Liver (tissue), 9 donors: ENCODE measurements around the gene CSDE1. TPM values are rescaled to one million over a fixed set of nuclear protein-coding genes. Genes with fewer than 3 reads are reported as not detected.

ENCODE experiments used
- DNase-seq: peaks from one replicate; pipeline ENCODE4 v3.0.0-alpha.2; 2017; ENCODE audit warnings: low spot score
- H3K27ac ChIP-seq, 2 donors: one replicate each; pipeline ENCODE4 v1.7.0; 2013; ENCODE audit warnings: inconsistent platforms in 2 of 2, low read length in 2 of 2, control low read depth in 1 of 2, low read depth in 1 of 2, mild to moderate bottlenecking in 1 of 2
- H3K27me3 ChIP-seq, 4 donors: one replicate each; pipeline versions ENCODE4 v1.6.1 to v1.7.0; 2013; ENCODE audit warnings: low read length in 3 of 4, inconsistent platforms in 1 of 4, mild to moderate bottlenecking in 1 of 4, moderate library complexity in 1 of 4; ENCODE audit not compliant: control insufficient read depth in 4 of 4, insufficient read depth in 4 of 4
- H3K36me3 ChIP-seq, 4 donors: one replicate each; pipeline versions ENCODE4 v1.6.1 to v1.7.0; 2013; ENCODE audit warnings: low read length in 3 of 4, mild to moderate bottlenecking in 3 of 4, low read depth in 1 of 4, moderate library complexity in 1 of 4; ENCODE audit not compliant: control insufficient read depth in 4 of 4, insufficient read depth in 3 of 4
- H3K4me1 ChIP-seq, 4 donors: one replicate each; pipeline versions ENCODE4 v1.6.1 to v1.7.0; 2013; ENCODE audit warnings: low read length in 3 of 4, mild to moderate bottlenecking in 3 of 4, moderate library complexity in 1 of 4; ENCODE audit not compliant: control insufficient read depth in 4 of 4, insufficient read depth in 4 of 4
- H3K4me3 ChIP-seq, 3 donors: one replicate each; pipeline versions ENCODE4 v1.6.1 to v1.7.0; 2013; ENCODE audit warnings: low read length in 3 of 3, control low read depth in 1 of 3, low read depth in 1 of 3, mild to moderate bottlenecking in 1 of 3
- H3K9ac ChIP-seq, 2 donors: one replicate each; pipeline ENCODE4 v1.7.0; 2013; ENCODE audit warnings: low read length in 2 of 2, mild to moderate bottlenecking in 2 of 2, moderate library complexity in 2 of 2, control low read depth in 1 of 2, low read depth in 1 of 2
- H3K9me3 ChIP-seq, 4 donors: one replicate each; pipeline versions ENCODE4 v1.6.1 to v1.7.0; 2013; ENCODE audit warnings: low read length in 3 of 4; ENCODE audit not compliant: control insufficient read depth in 4 of 4
- EGR1 ChIP-seq, 2 donors: IDR thresholded peaks; 2 replicates each; pipeline ENCODE4 v1.6.1; 2016 to 2018; ENCODE audit warnings: antibody characterized with exemption in 2 of 2, low read depth in 2 of 2
- FOXA1 ChIP-seq: IDR thresholded peaks from 2 replicates; pipeline ENCODE4 v1.6.1; 2016; ENCODE audit warnings: antibody characterized with exemption
- FOXA2 ChIP-seq: IDR thresholded peaks from 2 replicates; pipeline ENCODE4 v1.6.1; 2016; ENCODE audit warnings: antibody characterized with exemption
- HNF4A ChIP-seq, 2 donors: conservative IDR thresholded peaks; 2 replicates each; pipeline ENCODE4 v1.6.1; 2016; ENCODE audit warnings: antibody characterized with exemption in 2 of 2, mild to moderate bottlenecking in 2 of 2
- HNF4G ChIP-seq: IDR thresholded peaks from 2 replicates; pipeline ENCODE4 v1.6.1; 2016; ENCODE audit warnings: antibody characterized with exemption
- JUND ChIP-seq, 2 donors: IDR thresholded peaks; 2 replicates each; pipeline ENCODE4 v1.6.1; 2016; ENCODE audit warnings: antibody characterized with exemption in 2 of 2
- NR2F2 ChIP-seq: IDR thresholded peaks from 2 replicates; pipeline ENCODE4 v1.6.1; 2016; ENCODE audit warnings: antibody characterized with exemption
- RAD21 ChIP-seq, 2 donors: IDR thresholded peaks; 2 replicates each; pipeline ENCODE4 v1.6.1; 2016; ENCODE audit warnings: antibody characterized with exemption in 2 of 2, mild to moderate bottlenecking in 2 of 2
- RXRA ChIP-seq, 2 donors: IDR thresholded peaks; 2 replicates each; pipeline ENCODE4 v1.6.1; 2017 to 2018; ENCODE audit warnings: antibody characterized with exemption in 2 of 2, mild to moderate bottlenecking in 1 of 2
- SP1 ChIP-seq: IDR thresholded peaks from 2 replicates; pipeline ENCODE4 v1.6.1; 2018; ENCODE audit warnings: antibody characterized with exemption, mild to moderate bottlenecking
- YY1 ChIP-seq: IDR thresholded peaks from 2 replicates; pipeline ENCODE4 v1.6.1; 2016; ENCODE audit warnings: antibody characterized with exemption, mild to moderate bottlenecking
- WGBS: extraction: QIAGEN DNeasy Blood & Tissue Kit; methylation state at CpG from one replicate; pipeline ENCODE4 v1.1.7; 2013; 5-methylcytosine and 5-hydroxymethylcytosine counted together
- polyA plus RNA-seq, 2 donors: library from polyadenylated mRNA; stranded (reverse) in 1 of 2; unstranded in 1 of 2; fragments of 200-250 nt in 1 of 2; fragments of >200 nt in 1 of 2; fragmentation: Nextera tagmentation in 1 of 2; extraction: Ambion mirVana in 1 of 2; gene quantifications; one replicate each; pipeline versions ENCODE4 v1.2.1 to v1.2.3, GENCODE V29; 2013 to 2015
- total RNA-seq, 2 donors: library from RNA; depleted of rRNA; stranded (reverse); fragments of >200 nt; gene quantifications; one replicate each; pipeline ENCODE4 v1.2.3, GENCODE V29; 2014
- TF ChIP-seq, protein P1 (sequence below): IDR thresholded peaks from 2 replicates; pipeline ENCODE4 v1.6.1; 2016; ENCODE audit warnings: antibody characterized with exemption
- TF ChIP-seq, protein P2 (sequence below): IDR thresholded peaks from 2 replicates; pipeline ENCODE4 v1.6.1; 2016; ENCODE audit warnings: antibody characterized with exemption
- TF ChIP-seq, protein P3 (sequence below): IDR thresholded peaks from 2 replicates; pipeline ENCODE4 v1.6.1; 2016; ENCODE audit warnings: antibody characterized with exemption, mild to moderate bottlenecking
- donor health status: healthy.
- donor health status: healthy.
- donor health status: healthy.
- donor health status: healthy.
- donor health status: healthy.

The CSDE1 gene
- total and polyA plus RNA-seq, 4 donors, result 63.7 to 376 (median 132) TPM

GRCh38 chr1:114746450-114747121 lies 11.2 kb downstream of the CSDE1 start:
- Histone ChIP-seq H3K36me3 (peaks cover 2 to 25% (median 10%) of the 10 kb centered on the region in 4 donors), H3K9ac (no peak overlapping the region), H3K4me3 (no peak overlapping the region), H3K9me3 (no peaks in the 10 kb centered on the region), H3K4me1 (peaks cover 3 to 22% (median 17%) of the 10 kb centered on the region in 4 donors), H3K27ac (no peak overlapping the region), H3K27me3 (no peaks in the 10 kb centered on the region)
- TF ChIP-seq FOXA1 (no peak), JUND (IDR thresholded peaks at IDR 0.05) (no peak), YY1 (no peak), RXRA (IDR thresholded peaks at IDR 0.05) (no peak), FOXA2 (no peak), SP1 (no peak)
- TF ChIP-seq, protein P1, sequence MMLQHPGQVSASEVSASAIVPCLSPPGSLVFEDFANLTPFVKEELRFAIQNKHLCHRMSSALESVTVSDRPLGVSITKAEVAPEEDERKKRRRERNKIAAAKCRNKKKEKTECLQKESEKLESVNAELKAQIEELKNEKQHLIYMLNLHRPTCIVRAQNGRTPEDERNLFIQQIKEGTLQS, result no peak
- TF ChIP-seq, protein P2, sequence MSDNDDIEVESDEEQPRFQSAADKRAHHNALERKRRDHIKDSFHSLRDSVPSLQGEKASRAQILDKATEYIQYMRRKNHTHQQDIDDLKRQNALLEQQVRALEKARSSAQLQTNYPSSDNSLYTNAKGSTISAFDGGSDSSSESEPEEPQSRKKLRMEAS, result no peak
- no peak for DNase-seq
- 88% methylated on average over 6 of the region's 6 CpGs for WGBS

GRCh38 chr1:114745291-114745690 lies 12.5 kb downstream of the CSDE1 start:
- Histone ChIP-seq H3K9ac (no peak overlapping the region), H3K4me3 (no peak overlapping the region), H3K9me3 (no peaks in the 10 kb centered on the region), H3K27ac (no peak overlapping the region), H3K4me1 (peaks cover 3 to 13% (median 11%) of the 10 kb centered on the region in 4 donors), H3K27me3 (no peaks in the 10 kb centered on the region), H3K36me3 (peaks cover 2 to 29% (median 10%) of the 10 kb centered on the region in 4 donors)
- DNase-seq, result no peak
- WGBS, result 79% methylated on average over 2 of the region's 2 CpGs
- TF ChIP-seq YY1 (no peak), HNF4G (no peak), NR2F2 (no peak)

DNA sequence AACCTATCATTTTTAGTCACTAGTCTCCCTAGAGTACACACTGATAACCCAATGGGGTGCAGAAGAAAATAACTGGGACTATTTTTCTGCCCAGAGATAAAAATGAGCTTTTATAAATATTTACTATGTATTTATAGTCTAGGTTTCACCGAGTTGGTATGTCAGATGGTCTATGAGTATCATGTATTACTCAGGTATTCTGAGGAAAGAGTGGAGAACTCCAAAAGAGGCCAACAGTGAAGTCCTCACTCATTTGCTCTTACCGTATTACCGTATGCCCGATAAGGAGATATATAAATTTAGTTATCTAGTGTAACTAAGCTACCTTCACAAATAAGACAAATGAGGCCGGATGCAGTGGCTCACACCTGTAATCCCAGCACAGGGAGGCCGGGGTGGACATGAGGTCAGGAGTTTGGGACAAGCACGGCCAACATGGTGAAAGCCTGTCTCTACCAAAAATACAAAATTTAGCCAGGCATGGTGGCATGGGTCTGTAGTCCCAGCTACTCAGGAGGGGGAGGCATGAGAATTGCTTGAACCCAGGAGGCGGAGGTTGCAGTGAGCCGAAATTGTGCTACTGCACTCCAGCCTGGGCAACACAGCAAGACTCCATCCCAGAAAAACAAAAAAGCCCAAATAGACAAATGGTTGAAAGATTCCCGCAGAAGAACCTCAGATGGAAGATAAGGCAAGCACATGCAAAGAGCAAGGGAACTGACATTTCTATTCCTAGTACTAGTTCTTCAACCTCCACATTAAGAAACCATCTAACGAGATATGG lies 15.6 kb downstream of the CSDE1 start:
- no peak overlapping the region for H3K4me3 ChIP-seq
- WGBS, result 94% methylated on average over 11 of the region's 11 CpGs
- no peak overlapping the region for H3K27ac ChIP-seq
- H3K36me3 ChIP-seq, result peaks cover 2 to 29% (median 13%) of the 10 kb centered on the region in 4 donors
- no peak for DNase-seq
- no peaks in the 10 kb centered on the region for H3K27me3 ChIP-seq
- H3K4me1 ChIP-seq, result peaks cover 0 to 3% (median 1%) of the 10 kb centered on the region in 4 donors
- H3K9ac ChIP-seq, result no peak overlapping the region
- no peaks in the 10 kb centered on the region for H3K9me3 ChIP-seq
- no peak for TF ChIP-seq RAD21 (IDR thresholded peaks at IDR 0.05)
- no peak for TF ChIP-seq RXRA (IDR thresholded peaks at IDR 0.05)
- no peak for TF ChIP-seq EGR1 (IDR thresholded peaks at IDR 0.05; ENCODE audit: low read depth in 2 of 2)
- TF ChIP-seq, protein P1, result no peak
- TF ChIP-seq HNF4A (conservative IDR thresholded peaks at IDR 0.05), result no peak
- TF ChIP-seq HNF4G, result no peak
- no peak for TF ChIP-seq JUND (IDR thresholded peaks at IDR 0.05)
- TF ChIP-seq, protein P3, sequence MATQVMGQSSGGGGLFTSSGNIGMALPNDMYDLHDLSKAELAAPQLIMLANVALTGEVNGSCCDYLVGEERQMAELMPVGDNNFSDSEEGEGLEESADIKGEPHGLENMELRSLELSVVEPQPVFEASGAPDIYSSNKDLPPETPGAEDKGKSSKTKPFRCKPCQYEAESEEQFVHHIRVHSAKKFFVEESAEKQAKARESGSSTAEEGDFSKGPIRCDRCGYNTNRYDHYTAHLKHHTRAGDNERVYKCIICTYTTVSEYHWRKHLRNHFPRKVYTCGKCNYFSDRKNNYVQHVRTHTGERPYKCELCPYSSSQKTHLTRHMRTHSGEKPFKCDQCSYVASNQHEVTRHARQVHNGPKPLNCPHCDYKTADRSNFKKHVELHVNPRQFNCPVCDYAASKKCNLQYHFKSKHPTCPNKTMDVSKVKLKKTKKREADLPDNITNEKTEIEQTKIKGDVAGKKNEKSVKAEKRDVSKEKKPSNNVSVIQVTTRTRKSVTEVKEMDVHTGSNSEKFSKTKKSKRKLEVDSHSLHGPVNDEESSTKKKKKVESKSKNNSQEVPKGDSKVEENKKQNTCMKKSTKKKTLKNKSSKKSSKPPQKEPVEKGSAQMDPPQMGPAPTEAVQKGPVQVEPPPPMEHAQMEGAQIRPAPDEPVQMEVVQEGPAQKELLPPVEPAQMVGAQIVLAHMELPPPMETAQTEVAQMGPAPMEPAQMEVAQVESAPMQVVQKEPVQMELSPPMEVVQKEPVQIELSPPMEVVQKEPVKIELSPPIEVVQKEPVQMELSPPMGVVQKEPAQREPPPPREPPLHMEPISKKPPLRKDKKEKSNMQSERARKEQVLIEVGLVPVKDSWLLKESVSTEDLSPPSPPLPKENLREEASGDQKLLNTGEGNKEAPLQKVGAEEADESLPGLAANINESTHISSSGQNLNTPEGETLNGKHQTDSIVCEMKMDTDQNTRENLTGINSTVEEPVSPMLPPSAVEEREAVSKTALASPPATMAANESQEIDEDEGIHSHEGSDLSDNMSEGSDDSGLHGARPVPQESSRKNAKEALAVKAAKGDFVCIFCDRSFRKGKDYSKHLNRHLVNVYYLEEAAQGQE, result no peak
